H1 (cell line): ENCODE results near the gene MAP4. TPM values are rescaled to one million over a fixed set of nuclear protein-coding genes. Genes with fewer than 3 reads are reported as not detected.

ENCODE experiments used
- CTCF ChIA-PET: fragments of 300-600 bp; sonication (Branson Sonifier 250); formaldehyde crosslinking; loops from one replicate; lab custom pipeline; 2021; ENCODE audit not compliant: partially characterized antibody; lab: Charles Lee
- POLR2A ChIA-PET: fragments of 300-600 bp; sonication (Branson Sonifier 250); formaldehyde crosslinking; loops from one replicate; lab custom pipeline; 2021; ENCODE audit warnings: inconsistent platforms; ENCODE audit not compliant: partially characterized antibody; lab: Charles Lee
- DNase-seq, 2 experiments: peaks; one replicate each; pipeline versions ENCODE4 v3.0.0 to v3.0.0-alpha.2; 2010 to 2022; ENCODE audit warnings: low spot score in 2 of 2, low read depth in 1 of 2, mixed read lengths in 1 of 2
- FAIRE-seq: peaks from 2 replicates; lab custom pipeline; 2011; peaks lifted over from hg19 to GRCh38; lab: Jason Lieb, UNC
- H2AFZ ChIP-seq: 2 replicates; pipeline ENCODE4 v1.8.1; 2012; ENCODE audit warnings: low read length, inconsistent platforms
- H2AK5ac ChIP-seq: 2 replicates; pipeline ENCODE4 v1.6.1; 2013; ENCODE audit warnings: low read depth, low read length
- H2BK120ac ChIP-seq: replicated peaks from 2 replicates; pipeline ENCODE3; 2013; ENCODE audit warnings: low read depth, low read length, inconsistent platforms
- H2BK12ac ChIP-seq: 2 replicates; pipeline ENCODE4 v1.6.1; 2013; ENCODE audit warnings: low read depth, low read length
- H2BK15ac ChIP-seq: 2 replicates; pipeline ENCODE4 v1.6.1; 2013; ENCODE audit warnings: low read length
- H2BK20ac ChIP-seq: 2 replicates; pipeline ENCODE4 v1.6.1; 2013; ENCODE audit warnings: low read length
- H2BK5ac ChIP-seq: 2 replicates; pipeline ENCODE4 v1.6.1; 2013; ENCODE audit warnings: low read depth, low read length
- H3K14ac ChIP-seq: 2 replicates; pipeline ENCODE4 v1.6.1; 2013; ENCODE audit warnings: inconsistent platforms; ENCODE audit not compliant: insufficient read length
- H3K18ac ChIP-seq: 2 replicates; pipeline ENCODE4 v1.6.1; 2013; ENCODE audit warnings: low read length; ENCODE audit errors: extremely low read depth
- H3K23ac ChIP-seq: 2 replicates; pipeline ENCODE4 v1.6.1; 2013; ENCODE audit warnings: inconsistent platforms; ENCODE audit not compliant: insufficient read length
- H3K23me2 ChIP-seq: 2 replicates; pipeline ENCODE4 v1.6.1; 2013; ENCODE audit warnings: low read depth, low read length
- H3K27ac ChIP-seq: 2 replicates; pipeline ENCODE4 v1.6.1; 2011; ENCODE audit warnings: low read depth, low read length, inconsistent platforms
- H3K27me3 ChIP-seq, 4 experiments: replicated peaks in 1 of 4; 1 replicate in 1 of 4; 2 replicates in 3 of 4; pipeline versions ENCODE4 v1.6.1 to v1.8.1; 2011 to 2013; ENCODE audit warnings: low read length in 3 of 4, mild to moderate bottlenecking in 3 of 4, inconsistent platforms in 2 of 4, mixed read lengths in 2 of 4, moderate library complexity in 1 of 4; ENCODE audit not compliant: control insufficient read depth in 3 of 4, insufficient read depth in 3 of 4; ENCODE audit errors: extremely low read depth in 1 of 4
- H3K36me3 ChIP-seq, 4 experiments: 2 replicates each; pipeline versions ENCODE4 v1.6.1 to v1.8.1; 2011 to 2013; ENCODE audit warnings: mild to moderate bottlenecking in 4 of 4, low read length in 3 of 4, moderate library complexity in 2 of 4, control low read depth in 1 of 4, inconsistent platforms in 1 of 4; ENCODE audit not compliant: insufficient read depth in 4 of 4, control insufficient read depth in 2 of 4
- H3K4ac ChIP-seq: replicated peaks from 2 replicates; pipeline ENCODE3; 2013; ENCODE audit warnings: low read length, low read depth, mixed read lengths, inconsistent platforms; ENCODE audit not compliant: insufficient read length
- H3K4me1 ChIP-seq, 4 experiments: replicated peaks in 1 of 4; 1 replicate in 1 of 4; 2 replicates in 3 of 4; pipeline versions ENCODE4 v1.6.1 to v1.8.1; 2011 to 2013; ENCODE audit warnings: low read length in 3 of 4, inconsistent platforms in 2 of 4, mixed read lengths in 1 of 4; ENCODE audit not compliant: insufficient read depth in 4 of 4, control insufficient read depth in 3 of 4
- H3K4me2 ChIP-seq, 2 experiments: 2 replicates each; pipeline versions ENCODE4 v1.6.1 to v1.8.1; 2011 to 2013; ENCODE audit warnings: low read depth in 2 of 2, low read length in 2 of 2, control low read depth in 1 of 2, inconsistent platforms in 1 of 2, mild to moderate bottlenecking in 1 of 2; ENCODE audit not compliant: insufficient read depth in 1 of 2
- H3K4me3 ChIP-seq, 4 experiments: fragments of 200-600, 300-600 bp in 1 of 4; sonication (generic), shearing (Covaris generic), sonication (Bioruptor Twin) in 1 of 4; 2 replicates each; pipeline versions ENCODE4 v1.5.1 to v1.8.1; 2011 to 2016; ENCODE audit warnings: low read length in 4 of 4, low read depth in 3 of 4, control low read depth in 2 of 4, inconsistent platforms in 2 of 4, mild to moderate bottlenecking in 2 of 4, mixed read lengths in 1 of 4, moderate library complexity in 1 of 4; ENCODE audit not compliant: insufficient read depth in 2 of 4; ENCODE audit errors: extremely low read depth in 1 of 4
- H3K56ac ChIP-seq: replicated peaks from 2 replicates; pipeline ENCODE3; 2013; ENCODE audit warnings: low read depth, mild to moderate bottlenecking, mixed read lengths, low read length, inconsistent platforms; ENCODE audit not compliant: insufficient read length
- H3K79me1 ChIP-seq: 2 replicates; pipeline ENCODE4 v1.6.1; 2013; ENCODE audit warnings: low read depth, low read length, control low read depth
- H3K79me2 ChIP-seq, 2 experiments: 2 replicates each; pipeline versions ENCODE4 v1.6.1 to v1.8.1; 2012 to 2013; ENCODE audit warnings: low read length in 2 of 2, mild to moderate bottlenecking in 2 of 2, inconsistent platforms in 1 of 2; ENCODE audit not compliant: insufficient read depth in 2 of 2, control insufficient read depth in 1 of 2
- H3K9ac ChIP-seq, 4 experiments: replicated peaks in 1 of 4; 1 replicate in 1 of 4; 2 replicates in 3 of 4; pipeline versions ENCODE4 v1.6.1 to v1.8.1; 2011 to 2013; ENCODE audit warnings: low read depth in 3 of 4, low read length in 3 of 4, control low read depth in 2 of 4, mild to moderate bottlenecking in 2 of 4, moderate library complexity in 2 of 4, inconsistent platforms in 1 of 4; ENCODE audit errors: extremely low read depth in 1 of 4
- H3K9me3 ChIP-seq, 2 experiments: 2 replicates each; pipeline versions ENCODE4 v1.6.1 to v1.8.1; 2012 to 2013; ENCODE audit warnings: mild to moderate bottlenecking in 2 of 2, moderate library complexity in 2 of 2, control low read depth in 1 of 2, inconsistent platforms in 1 of 2, low read depth in 1 of 2, low read length in 1 of 2, mixed read lengths in 1 of 2; ENCODE audit not compliant: insufficient read depth in 2 of 2
- H4K20me1 ChIP-seq, 2 experiments: replicated peaks in 1 of 2; 2 replicates each; pipeline versions ENCODE3 to v1.8.1; 2011 to 2013; ENCODE audit warnings: inconsistent platforms in 2 of 2, low read length in 2 of 2, mild to moderate bottlenecking in 1 of 2; ENCODE audit not compliant: insufficient read depth in 2 of 2, control insufficient read depth in 1 of 2
- H4K5ac ChIP-seq: 2 replicates; pipeline ENCODE4 v1.6.1; 2013; ENCODE audit warnings: low read length, low read depth, mixed read lengths, inconsistent platforms; ENCODE audit not compliant: insufficient read length
- H4K8ac ChIP-seq: 2 replicates; pipeline ENCODE4 v1.8.0; 2013; ENCODE audit warnings: mild to moderate bottlenecking, moderate library complexity, low read length, inconsistent platforms; ENCODE audit not compliant: insufficient read depth; ENCODE audit errors: extremely low read depth
- H4K91ac ChIP-seq: replicated peaks from 2 replicates; pipeline ENCODE3; 2013; ENCODE audit warnings: low read length, mixed read lengths, inconsistent platforms; ENCODE audit not compliant: insufficient read length
- CBX5 ChIP-seq: fragments of 300-800, 300-1000 bp; sonication (generic); IDR thresholded peaks from 2 replicates; pipeline ENCODE4 v1.7.1; 2016; ENCODE audit warnings: antibody characterized with exemption, low read length, low read depth
- CTBP2 ChIP-seq: IDR thresholded peaks from 2 replicates; pipeline ENCODE4 v1.7.0; 2011; ENCODE audit warnings: borderline replicate concordance, mild to moderate bottlenecking, moderate library complexity, mixed read lengths, low read length; ENCODE audit not compliant: insufficient read depth, insufficient read length
- EGR1 ChIP-seq: IDR thresholded peaks from 2 replicates; pipeline ENCODE4 v1.6.1; 2011; ENCODE audit warnings: low read depth, low read length, borderline replicate concordance
- EP300 ChIP-seq, 2 experiments: IDR thresholded peaks; 1 replicate in 1 of 2; 2 replicates in 1 of 2; pipeline ENCODE4 v1.6.1; 2011 to 2012; ENCODE audit warnings: low read depth in 2 of 2, low read length in 2 of 2, mild to moderate bottlenecking in 2 of 2, borderline replicate concordance in 1 of 2, inconsistent platforms in 1 of 2, moderate library complexity in 1 of 2
- HDAC6 ChIP-seq: IDR thresholded peaks from one replicate; pipeline ENCODE4 v1.7.1; 2012; ENCODE audit warnings: low read depth, mild to moderate bottlenecking, inconsistent platforms, low read length, moderate library complexity
- NANOG ChIP-seq: IDR thresholded peaks from 2 replicates; pipeline ENCODE4 v1.6.1; 2011; ENCODE audit warnings: low read length, low read depth, mild to moderate bottlenecking, inconsistent platforms; ENCODE audit not compliant: insufficient read depth, poor library complexity, severe bottlenecking
- PHF8 ChIP-seq: fragments of 200-600 bp; sonication (generic); conservative IDR thresholded peaks from 2 replicates; pipeline ENCODE4 v1.7.1; 2012; ENCODE audit warnings: low read depth, mild to moderate bottlenecking, inconsistent platforms, low read length, moderate library complexity
- POLR2AphosphoS5 ChIP-seq: IDR thresholded peaks from 2 replicates; pipeline ENCODE4 v1.6.1; 2011; ENCODE audit warnings: low read depth, low read length
- RFX5 ChIP-seq: IDR thresholded peaks from 2 replicates; pipeline ENCODE4 v1.6.1; 2011; ENCODE audit warnings: low read depth, low read length, improper control_type of control experiment, borderline replicate concordance
- SP2 ChIP-seq: IDR thresholded peaks from 2 replicates; pipeline ENCODE4 v1.6.1; 2012; ENCODE audit warnings: mild to moderate bottlenecking, low read length, inconsistent platforms
- TCF12 ChIP-seq: IDR thresholded peaks from 2 replicates; pipeline ENCODE4 v1.6.1; 2011; ENCODE audit warnings: low read depth, mild to moderate bottlenecking, low read length
- TEAD4 ChIP-seq: IDR thresholded peaks from 2 replicates; pipeline ENCODE4 v1.6.1; 2012; ENCODE audit warnings: low read depth, low read length, inconsistent platforms, mixed read lengths
- WGBS, 2 experiments: shearing (Covaris generic) in 1 of 2; methylation state at CpG; one replicate each; pipeline versions ENCODE4 v1.1.6 to v1.1.7; 2013 to 2015; ENCODE audit warnings: low lambda C conversion rate in 2 of 2, mixed read lengths in 2 of 2, inconsistent platforms in 1 of 2, low coverage in 1 of 2, missing lambda C conversion rate in 1 of 2; ENCODE audit not compliant: insufficient replicate concordance in 2 of 2, insufficient coverage in 1 of 2, insufficient read length in 1 of 2; ENCODE audit errors: extremely low coverage in 1 of 2, missing lambda C conversion rate in 1 of 2; 5-methylcytosine and 5-hydroxymethylcytosine counted together
- polyA plus RNA-seq, 7 experiments: library from polyadenylated mRNA; depleted of rRNA in 3 of 7; stranded (reverse) in 5 of 7; unstranded in 2 of 7; fragments of >200 nt in 5 of 7; fragments of 200-250 nt in 2 of 7; gene quantifications; 1 replicate in 5 of 7; 2 replicates in 1 of 7; 4 replicates in 1 of 7; pipeline versions ENCODE4 v1.2.1 to v1.2.3, GENCODE V29; 2011 to 2013; ENCODE audit warnings: missing spikeins in 2 of 7, mixed read lengths in 2 of 7
- total RNA-seq: library from RNA; stranded (reverse); fragmentation: NEBNext Ultra II Directional; extraction: Animal tissue kit (Norgen Biotek cat#: 25700); gene quantifications from 2 replicates; pipeline ENCODE4 v1.2.1, GENCODE V29; 2021

MAP4 gene
- total and polyA plus RNA-seq, 2 of the 8 experiments (the other 6 are each of a cell fraction or from before 2014, with no cell fraction given): 67.0 to 179 TPM

DNA sequence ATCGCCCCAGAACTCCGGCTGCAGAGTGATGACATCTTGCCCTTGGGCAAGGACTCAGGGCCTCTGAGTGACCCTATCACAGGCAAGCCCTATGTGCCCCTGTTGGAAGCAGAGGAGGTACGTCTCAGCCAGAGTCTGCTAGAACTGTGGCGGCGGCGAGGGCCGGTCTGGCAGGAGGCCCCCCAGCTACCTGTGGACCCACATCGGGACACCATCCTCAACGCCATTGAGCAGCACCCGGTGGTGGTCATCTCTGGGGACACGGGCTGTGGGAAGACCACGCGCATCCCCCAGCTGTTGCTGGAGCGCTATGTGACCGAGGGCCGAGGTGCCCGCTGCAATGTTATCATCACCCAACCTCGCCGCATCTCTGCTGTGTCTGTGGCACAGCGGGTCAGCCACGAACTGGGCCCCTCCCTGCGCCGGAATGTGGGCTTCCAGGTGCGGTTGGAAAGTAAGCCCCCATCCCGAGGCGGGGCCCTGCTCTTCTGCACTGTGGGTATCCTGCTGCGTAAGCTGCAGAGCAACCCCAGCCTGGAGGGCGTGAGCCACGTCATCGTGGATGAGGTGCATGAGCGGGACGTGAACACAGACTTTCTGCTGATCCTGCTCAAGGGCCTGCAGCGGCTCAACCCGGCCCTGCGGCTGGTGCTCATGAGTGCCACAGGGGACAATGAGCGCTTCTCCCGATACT lies 169.9 kb downstream of the MAP4 start:
- H4K91ac ChIP-seq: no peak overlapping the region
- no peak overlapping the region for H2AK5ac ChIP-seq
- no peak overlapping the region for H3K27ac ChIP-seq
- ChIA-PET CTCF (interaction anchor here (0.5 to 2.3 kb wide), 4 partner anchors 9 to 312 kb away, joined by 3 to 8 read pairs (median 4); no protein-coding TSS in a partner anchor), POLR2A (interaction anchor here (0.8 to 1.5 kb wide), 4 partner anchors 9 to 21 kb away, joined by 3 to 6 read pairs (median 4); no protein-coding TSS in a partner anchor)
- no peak overlapping the region for H2AFZ ChIP-seq
- H2BK20ac ChIP-seq: no peak overlapping the region
- H4K20me1 ChIP-seq: peaks cover 40 to 63% of the 10 kb centered on the region in 2 experiments
- no peak overlapping the region for H3K56ac ChIP-seq
- FAIRE-seq (no peak), DNase-seq (peak in 1 of 2 experiments; percentile 48)
- H3K4ac ChIP-seq: no peak overlapping the region
- no peak overlapping the region for H3K23ac ChIP-seq
- H3K4me1 ChIP-seq: peaks cover 4 to 13% (median 10%) of the 10 kb centered on the region in 4 experiments
- H3K36me3 ChIP-seq: peaks cover 49 to 93% (median 77%) of the 10 kb centered on the region in 4 experiments
- no peaks in the 10 kb centered on the region for H3K9me3 ChIP-seq
- no peak overlapping the region for H2BK120ac ChIP-seq
- no peak overlapping the region for H3K4me3 ChIP-seq
- no peak overlapping the region; a peak in 1 of 7 replicates for H3K9ac ChIP-seq
- no peak overlapping the region; the same call in 1 of the 2 replicates for H2BK5ac ChIP-seq
- H3K4me2 ChIP-seq: no peak overlapping the region
- 96% methylated on average over 37 of the region's 37 CpGs; no CpG with 5 or more reads in 1 of the 2 experiments for WGBS, 2 experiments
- H2BK15ac ChIP-seq: no peak overlapping the region
- H3K18ac ChIP-seq: no peak overlapping the region
- no peak overlapping the region for H2BK12ac ChIP-seq
- peaks cover 16% of the 10 kb centered on the region for H3K79me1 ChIP-seq
- H3K27me3 ChIP-seq: no peaks in the 10 kb centered on the region; a peak in 1 of 7 replicates
- no peak overlapping the region for H4K5ac ChIP-seq
- H3K23me2 ChIP-seq: no peaks in the 10 kb centered on the region
- no peak overlapping the region; the same call in 1 of the 2 replicates for H4K8ac ChIP-seq
- H3K14ac ChIP-seq: no peak overlapping the region
- no peaks in the 10 kb centered on the region; a peak in 1 of 4 replicates for H3K79me2 ChIP-seq
- TF ChIP-seq SP2 (no peak), PHF8 (no peak), TCF12 (no peak), EGR1 (no peak), CBX5 (no peak), POLR2AphosphoS5 (no peak; the same call in 1 of the 2 replicates), NANOG (no peak), TEAD4 (no peak), HDAC6 (no peak), CTBP2 (no peak), EP300 (IDR thresholded peaks at IDR 0.05; ENCODE audit: borderline replicate concordance in 1 of 2, low read depth in 2 of 2, low read length in 2 of 2) (no peak), RFX5 (no peak)
